Lower leg skin (tissue), 3 donors: ENCODE data around the gene RNASEH2B.

Source experiments
- POLR2A ChIP-seq, 2 donors: fragments of 450-650 bp; IDR thresholded peaks; one replicate each; pipeline ENCODE4 v1.6.1; 2016 to 2017; ENCODE audit warnings: antibody characterized with exemption in 2 of 2, mild to moderate bottlenecking in 1 of 2, moderate library complexity in 1 of 2
- TF ChIP-seq, protein P1 (sequence below), 3 donors: fragments of 450-650 bp; IDR thresholded peaks; one replicate each; pipeline ENCODE4 v1.5.1; 2016; ENCODE audit warnings: antibody characterized with exemption in 3 of 3, mild to moderate bottlenecking in 3 of 3, moderate library complexity in 2 of 3

DNA sequence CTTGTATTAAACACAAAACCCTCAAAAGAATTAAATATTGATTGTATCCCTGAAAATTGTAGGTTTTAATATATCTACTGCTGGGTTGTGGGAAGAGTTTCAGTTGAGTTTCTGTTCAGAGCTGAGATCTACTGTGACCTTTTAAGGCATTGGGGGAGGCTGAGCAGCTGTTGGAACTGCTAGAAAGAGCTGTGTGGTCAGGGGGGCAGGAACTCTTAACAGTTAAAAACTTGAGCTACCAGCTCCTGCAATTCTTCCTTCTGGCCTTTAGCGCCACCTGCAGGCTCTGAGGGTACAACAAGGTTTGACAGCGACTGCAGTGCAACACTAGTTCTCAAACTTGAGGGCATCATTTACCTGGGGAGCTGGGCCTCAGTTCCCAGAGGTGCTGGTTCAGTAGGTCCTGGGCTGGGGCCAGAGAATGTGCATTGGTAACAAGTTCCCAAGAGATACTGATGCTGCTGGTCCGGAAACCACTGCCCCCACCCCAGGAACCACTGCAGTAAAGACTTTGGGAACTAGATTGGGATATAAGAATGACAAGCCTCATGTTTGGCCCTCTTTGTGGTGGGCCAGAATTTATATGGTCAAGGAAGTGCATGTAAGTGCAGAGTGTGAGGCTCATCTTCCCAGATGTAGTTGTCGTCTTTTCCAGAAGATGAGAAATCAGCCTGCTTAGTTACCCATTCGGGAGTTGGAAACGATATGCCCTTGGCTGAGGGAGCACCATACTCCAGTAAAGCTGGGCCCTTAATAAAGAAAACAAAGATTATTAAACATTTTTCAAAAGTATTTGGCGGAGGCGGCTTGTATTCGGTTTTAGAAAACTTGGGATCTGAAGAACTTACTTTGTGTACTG lies 2.6 kb downstream of the RNASEH2B start:
- TF ChIP-seq POLR2A (IDR thresholded peaks at IDR 0.05), result no peak
- TF ChIP-seq, protein P1, sequence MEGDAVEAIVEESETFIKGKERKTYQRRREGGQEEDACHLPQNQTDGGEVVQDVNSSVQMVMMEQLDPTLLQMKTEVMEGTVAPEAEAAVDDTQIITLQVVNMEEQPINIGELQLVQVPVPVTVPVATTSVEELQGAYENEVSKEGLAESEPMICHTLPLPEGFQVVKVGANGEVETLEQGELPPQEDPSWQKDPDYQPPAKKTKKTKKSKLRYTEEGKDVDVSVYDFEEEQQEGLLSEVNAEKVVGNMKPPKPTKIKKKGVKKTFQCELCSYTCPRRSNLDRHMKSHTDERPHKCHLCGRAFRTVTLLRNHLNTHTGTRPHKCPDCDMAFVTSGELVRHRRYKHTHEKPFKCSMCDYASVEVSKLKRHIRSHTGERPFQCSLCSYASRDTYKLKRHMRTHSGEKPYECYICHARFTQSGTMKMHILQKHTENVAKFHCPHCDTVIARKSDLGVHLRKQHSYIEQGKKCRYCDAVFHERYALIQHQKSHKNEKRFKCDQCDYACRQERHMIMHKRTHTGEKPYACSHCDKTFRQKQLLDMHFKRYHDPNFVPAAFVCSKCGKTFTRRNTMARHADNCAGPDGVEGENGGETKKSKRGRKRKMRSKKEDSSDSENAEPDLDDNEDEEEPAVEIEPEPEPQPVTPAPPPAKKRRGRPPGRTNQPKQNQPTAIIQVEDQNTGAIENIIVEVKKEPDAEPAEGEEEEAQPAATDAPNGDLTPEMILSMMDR (IDR thresholded peaks at IDR 0.05), result no peak
